Neuronal stem cell (in vitro differentiated cells): ENCODE measurements around the gene ATP6V1B1.

Source experiments
- DNase-seq: peaks from one replicate; pipeline ENCODE4 v3.0.0-alpha.2; 2013; ENCODE audit warnings: low spot score
- H2AFZ ChIP-seq: one replicate; pipeline ENCODE4 v1.6.1; 2013; ENCODE audit warnings: mild to moderate bottlenecking, low read length, inconsistent platforms
- H2AK5ac ChIP-seq: 2 replicates; pipeline ENCODE4 v1.6.1; 2013; ENCODE audit warnings: low read depth, mild to moderate bottlenecking, inconsistent platforms, low read length, moderate library complexity, mixed read lengths
- H2BK120ac ChIP-seq: 2 replicates; pipeline ENCODE4 v1.6.1; 2013; ENCODE audit warnings: low read depth, mild to moderate bottlenecking, inconsistent platforms, low read length, moderate library complexity, mixed read lengths
- H2BK12ac ChIP-seq: one replicate; pipeline ENCODE4 v1.6.1; 2013; ENCODE audit warnings: low read length, inconsistent platforms
- H2BK15ac ChIP-seq: 2 replicates; pipeline ENCODE4 v1.6.1; 2013; ENCODE audit warnings: mild to moderate bottlenecking, low read length, inconsistent platforms, mixed read lengths
- H2BK5ac ChIP-seq: one replicate; pipeline ENCODE4 v1.6.1; 2013; ENCODE audit warnings: inconsistent platforms, mild to moderate bottlenecking, low read length, moderate library complexity
- H3K14ac ChIP-seq: one replicate; pipeline ENCODE4 v1.6.1; 2013; ENCODE audit warnings: low read length, inconsistent platforms
- H3K18ac ChIP-seq: 2 replicates; pipeline ENCODE4 v1.6.1; 2013; ENCODE audit warnings: low read length, inconsistent platforms
- H3K23ac ChIP-seq: 2 replicates; pipeline ENCODE4 v1.6.1; 2013; ENCODE audit warnings: low read depth, mild to moderate bottlenecking, mixed read lengths, low read length, inconsistent platforms; ENCODE audit not compliant: poor library complexity
- H3K27ac ChIP-seq: replicated peaks from 3 replicates; pipeline ENCODE4 v1.5.1; 2013; ENCODE audit warnings: low read length, inconsistent platforms
- H3K27me3 ChIP-seq, 3 experiments: 2 replicates each; pipeline ENCODE4 v1.6.1; 2013; ENCODE audit warnings: low read length in 3 of 3, mild to moderate bottlenecking in 2 of 3, inconsistent platforms in 1 of 3, low read depth in 1 of 3, mixed read lengths in 1 of 3, moderate library complexity in 1 of 3; ENCODE audit not compliant: control insufficient read depth in 3 of 3, insufficient read depth in 3 of 3
- H3K36me3 ChIP-seq, 2 donors: replicated peaks in 1 of 2; 2 replicates each; pipeline ENCODE4 v1.6.1; 2013; ENCODE audit warnings: low read length in 2 of 2; ENCODE audit not compliant: control insufficient read depth in 2 of 2, insufficient read depth in 2 of 2
- H3K4ac ChIP-seq: 2 replicates; pipeline ENCODE4 v1.6.1; 2013; ENCODE audit warnings: inconsistent platforms, mild to moderate bottlenecking, low read length, moderate library complexity
- H3K4me1 ChIP-seq, 2 donors: 1 replicate in 1 of 2; 2 replicates in 1 of 2; pipeline ENCODE4 v1.6.1; 2013; ENCODE audit warnings: low read length in 2 of 2, low read depth in 1 of 2; ENCODE audit not compliant: control insufficient read depth in 2 of 2, insufficient read depth in 1 of 2
- H3K4me2 ChIP-seq: one replicate; pipeline ENCODE4 v1.6.1; 2013; ENCODE audit warnings: mild to moderate bottlenecking, low read length, inconsistent platforms; ENCODE audit not compliant: insufficient read depth, poor library complexity, severe bottlenecking
- H3K4me3 ChIP-seq, 2 donors: 2 replicates each; pipeline ENCODE4 v1.5.1; 2013; ENCODE audit warnings: low read length in 2 of 2, mild to moderate bottlenecking in 2 of 2, inconsistent platforms in 1 of 2, moderate library complexity in 1 of 2
- H3K79me1 ChIP-seq: one replicate; pipeline ENCODE4 v1.6.1; 2013; ENCODE audit warnings: low read depth, mild to moderate bottlenecking, inconsistent platforms, low read length, moderate library complexity
- H3K9ac ChIP-seq: one replicate; pipeline ENCODE4 v1.6.1; 2013; ENCODE audit warnings: mild to moderate bottlenecking, low read depth, low read length, inconsistent platforms; ENCODE audit not compliant: poor library complexity
- H3K9me3 ChIP-seq, 2 donors: replicated peaks in 1 of 2; 2 replicates each; pipeline versions ENCODE3 to v1.6.1; 2013; ENCODE audit warnings: low read length in 2 of 2, mild to moderate bottlenecking in 2 of 2, inconsistent platforms in 1 of 2, low read depth in 1 of 2, mixed read lengths in 1 of 2, moderate library complexity in 1 of 2; ENCODE audit not compliant: control insufficient read depth in 2 of 2, insufficient read depth in 1 of 2
- H4K8ac ChIP-seq: one replicate; pipeline ENCODE4 v1.6.1; 2013; ENCODE audit warnings: low read depth, mild to moderate bottlenecking, inconsistent platforms, low read length, moderate library complexity
- H4K91ac ChIP-seq: one replicate; pipeline ENCODE4 v1.6.1; 2013; ENCODE audit warnings: low read length, low read depth, mild to moderate bottlenecking, inconsistent platforms; ENCODE audit not compliant: poor library complexity
- WGBS, 2 donors: extraction: QIAGEN DNeasy Blood & Tissue Kit; methylation state at CpG; one replicate each; pipeline ENCODE4 v1.1.7; 2013; ENCODE audit warnings: missing lambda C conversion rate in 2 of 2, mixed read lengths in 1 of 2; ENCODE audit not compliant: insufficient read length in 2 of 2, insufficient replicate concordance in 1 of 2; ENCODE audit errors: extremely low coverage in 2 of 2; 5-methylcytosine and 5-hydroxymethylcytosine counted together

The ATP6V1B1 gene

DNA sequence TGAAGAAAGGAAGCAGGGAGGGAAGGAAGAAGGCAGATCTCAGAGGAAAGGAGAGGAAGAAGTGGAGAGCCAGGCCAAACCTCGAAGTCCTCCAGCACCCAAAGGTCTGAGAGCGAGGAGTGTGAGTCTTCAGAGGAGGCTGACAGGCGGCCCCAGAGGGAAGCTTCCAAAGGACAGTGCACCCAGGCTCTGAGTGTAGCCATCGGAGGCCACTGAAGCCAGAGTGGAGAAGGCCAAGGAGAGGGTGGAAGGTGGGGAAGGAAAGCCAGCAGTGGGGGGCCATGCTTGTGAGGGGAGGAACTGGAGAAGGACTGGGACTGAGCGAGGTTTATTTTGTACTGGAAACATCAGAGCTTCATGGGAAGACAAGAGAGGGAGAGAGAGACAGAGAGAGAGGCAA lies 6.0 kb downstream of the ATP6V1B1 start:
- no peak overlapping the region for H2AK5ac ChIP-seq
- H3K9ac ChIP-seq, result no peak overlapping the region
- no peaks in the 10 kb centered on the region for H3K79me1 ChIP-seq
- H2BK15ac ChIP-seq, result no peak overlapping the region
- H3K4me1 ChIP-seq, result peaks cover 61 to 68% of the 10 kb centered on the region in 2 donors
- H2BK120ac ChIP-seq, result no peak overlapping the region
- H3K9me3 ChIP-seq, result no peaks in the 10 kb centered on the region
- H3K4ac ChIP-seq, result no peak overlapping the region
- no peak overlapping the region for H3K23ac ChIP-seq
- H3K4me2 ChIP-seq, result no peak overlapping the region
- no peak overlapping the region for H3K18ac ChIP-seq
- H2AFZ ChIP-seq, result no peak overlapping the region
- H4K91ac ChIP-seq, result no peak overlapping the region
- H3K27me3 ChIP-seq, result peaks cover 0 to 2% (median 0%) of the 10 kb centered on the region in 3 experiments
- no peak overlapping the region for H3K27ac ChIP-seq
- H3K36me3 ChIP-seq, result no peaks in the 10 kb centered on the region
- no peak overlapping the region for H4K8ac ChIP-seq
- H3K14ac ChIP-seq, result no peak overlapping the region
- no peak overlapping the region for H2BK5ac ChIP-seq
- whole genome bisulfite sequencing, 2 donors, result no CpG with 5 or more reads among the region's 5 CpGs
- no peak overlapping the region for H2BK12ac ChIP-seq
- DNase-seq, result no peak
- H3K4me3 ChIP-seq, result no peak overlapping the region

DNA sequence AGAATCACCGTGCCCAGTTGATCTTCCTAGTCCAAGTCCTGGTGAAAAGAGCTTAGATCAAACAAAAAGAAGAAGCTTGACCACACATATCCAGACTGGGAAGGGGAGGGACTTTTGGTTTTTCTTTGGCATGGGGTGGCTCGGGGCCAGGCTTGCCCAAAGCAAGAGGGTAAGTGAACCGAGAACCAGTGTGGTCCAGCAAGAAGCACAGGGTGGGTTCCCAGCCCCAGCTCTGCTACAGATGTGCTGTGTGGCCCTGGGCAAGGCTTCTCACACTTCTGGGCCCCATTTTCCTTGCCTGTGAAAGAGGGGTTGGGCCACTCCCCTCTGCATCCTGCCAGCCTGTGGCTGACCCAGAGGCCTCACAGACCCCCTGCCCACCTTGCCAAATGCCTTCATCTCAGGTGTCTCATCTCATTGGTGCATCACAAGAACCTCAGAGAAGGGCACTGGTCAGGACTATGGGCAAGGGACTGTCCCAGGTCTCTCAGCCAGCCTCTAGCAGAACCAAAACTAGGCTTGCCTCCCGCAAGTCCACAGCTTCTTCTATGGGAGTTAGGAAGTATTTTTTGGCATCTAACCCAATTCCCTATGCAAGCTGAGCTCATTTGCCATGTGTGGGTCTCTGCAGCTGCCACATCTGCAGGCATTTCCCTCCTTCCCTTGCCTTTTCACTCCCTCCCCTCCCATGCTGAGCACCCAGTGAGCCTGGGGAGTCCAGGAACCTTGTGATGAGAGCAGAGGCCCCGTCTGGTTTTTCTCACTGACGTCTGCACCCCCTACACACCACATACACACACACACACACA lies 6.9 kb downstream of the ATP6V1B1 start:
- Histone ChIP-seq H2AFZ (peak overlapping the region; percentile 50), H3K79me1 (no peaks in the 10 kb centered on the region), H3K14ac (no peak overlapping the region), H4K8ac (no peak overlapping the region), H3K9me3 (no peaks in the 10 kb centered on the region), H3K9ac (no peak overlapping the region), H2BK5ac (peak overlapping the region; percentile 40), H2AK5ac (peak overlapping the region; percentile 78), H4K91ac (no peak overlapping the region), H2BK12ac (no peak overlapping the region), H3K4ac (no peak overlapping the region), H3K27me3 (peaks cover 0 to 7% (median 0%) of the 10 kb centered on the region in 3 experiments), H3K18ac (peak overlapping the region; percentile 68), H3K23ac (no peak overlapping the region), H3K36me3 (no peaks in the 10 kb centered on the region), H3K4me3 (no peak overlapping the region), H3K4me1 (peaks cover 57 to 65% of the 10 kb centered on the region in 2 donors), H2BK15ac (no peak overlapping the region), H3K4me2 (no peak overlapping the region), H2BK120ac (no peak overlapping the region), H3K27ac (peak overlapping the region; percentile 21)
- WGBS, 2 donors, result no CpG with 5 or more reads among the region's 6 CpGs
- no peak for DNase-seq

DNA sequence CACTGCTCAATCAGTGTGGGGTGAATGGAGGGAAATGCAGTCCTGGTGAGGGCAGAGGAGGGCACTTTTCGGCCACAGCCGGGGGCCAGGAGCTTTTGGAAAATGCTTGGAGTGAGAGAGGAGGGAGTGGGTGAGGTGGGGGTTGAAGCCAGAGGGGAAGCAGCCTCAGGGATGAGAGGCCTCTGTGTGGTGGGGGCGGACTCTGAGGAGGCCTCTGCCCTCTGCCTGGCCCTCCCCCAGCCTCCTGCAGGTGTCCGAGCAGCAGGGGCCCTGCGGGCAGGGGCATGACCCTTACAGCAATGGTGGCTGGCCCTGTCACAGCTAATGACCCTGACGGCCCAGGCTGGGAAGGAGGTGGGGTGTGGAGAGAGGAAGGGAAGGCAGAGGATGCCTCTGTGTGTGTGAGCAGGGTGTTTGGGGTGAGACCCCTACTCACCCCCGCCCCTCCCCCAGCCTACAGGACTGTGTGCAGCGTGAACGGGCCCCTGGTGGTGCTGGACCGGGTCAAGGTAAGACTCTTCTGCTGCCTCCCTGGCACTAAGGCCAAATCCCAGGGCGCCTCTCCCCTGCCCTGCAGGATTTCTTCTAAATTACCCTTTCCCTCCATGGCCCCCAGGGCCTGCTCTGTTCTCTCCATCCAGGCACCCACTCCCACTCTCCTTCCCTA lies 7.6 kb downstream of the ATP6V1B1 start:
- H3K9me3 ChIP-seq, result no peaks in the 10 kb centered on the region
- H2BK120ac ChIP-seq, result no peak overlapping the region
- no peak overlapping the region for H3K4me2 ChIP-seq
- no peaks in the 10 kb centered on the region for H3K36me3 ChIP-seq
- no peak overlapping the region for H3K14ac ChIP-seq
- no peak overlapping the region for H4K8ac ChIP-seq
- peak overlapping the region; percentile 86 for H3K18ac ChIP-seq
- H4K91ac ChIP-seq, result no peak overlapping the region
- H3K79me1 ChIP-seq, result no peaks in the 10 kb centered on the region
- H2BK5ac ChIP-seq, result no peak overlapping the region
- peak overlapping the region; percentile 21 for H3K27ac ChIP-seq
- peak overlapping the region; percentile 38 for H2AK5ac ChIP-seq
- no CpG with 5 or more reads among the region's 11 CpGs for WGBS, 2 donors
- H2AFZ ChIP-seq, result peak overlapping the region; percentile 50
- no peak overlapping the region for H3K9ac ChIP-seq
- no peak overlapping the region for H3K4me3 ChIP-seq
- no peak overlapping the region for H2BK12ac ChIP-seq
- no peak overlapping the region for H3K4ac ChIP-seq
- peaks cover 51 to 66% of the 10 kb centered on the region in 2 donors for H3K4me1 ChIP-seq
- no peak overlapping the region for H2BK15ac ChIP-seq
- no peak overlapping the region for H3K23ac ChIP-seq
- peaks cover 0 to 15% (median 0%) of the 10 kb centered on the region in 3 experiments for H3K27me3 ChIP-seq
- DNase-seq, result no peak

DNA sequence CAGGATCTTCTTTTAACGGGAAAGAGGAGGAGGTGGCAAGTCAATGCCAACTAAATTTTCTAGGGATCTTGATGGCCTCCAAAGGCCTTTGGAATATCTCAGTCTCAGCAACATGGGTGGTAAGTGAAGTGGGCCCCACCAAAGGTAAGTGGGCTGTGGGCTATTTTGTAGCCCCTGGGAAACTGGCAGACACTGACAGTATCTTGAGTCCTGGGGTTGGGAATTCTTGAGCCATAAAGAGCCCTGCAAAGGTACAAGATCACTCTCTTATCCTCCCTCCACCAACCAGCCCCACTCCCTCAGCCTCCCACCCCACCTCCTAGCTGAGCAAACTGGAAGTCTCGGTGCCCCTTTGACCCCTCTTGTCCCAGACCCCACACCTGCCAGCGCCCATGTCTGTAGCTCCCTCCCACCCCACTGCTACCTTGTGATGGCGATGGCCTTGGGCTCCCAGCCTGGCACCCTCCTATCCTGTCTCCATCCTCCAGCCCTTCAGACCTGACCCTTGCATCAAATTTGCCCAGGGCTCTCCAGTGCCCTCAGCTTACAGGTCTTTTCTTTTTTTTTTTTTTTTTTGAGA lies 8.5 kb downstream of the ATP6V1B1 start:
- Histone ChIP-seq H3K14ac (no peak overlapping the region), H4K8ac (no peak overlapping the region), H2BK5ac (no peak overlapping the region), H3K9me3 (no peaks in the 10 kb centered on the region), H2BK12ac (no peak overlapping the region), H3K4me2 (no peak overlapping the region), H3K4ac (no peak overlapping the region), H3K27ac (no peak overlapping the region), H4K91ac (no peak overlapping the region), H3K27me3 (peaks cover 0 to 20% (median 0%) of the 10 kb centered on the region in 3 experiments), H3K4me1 (peaks cover 47 to 58% of the 10 kb centered on the region in 2 donors), H2AK5ac (peak overlapping the region; percentile 38), H3K23ac (no peak overlapping the region), H3K4me3 (no peak overlapping the region), H3K36me3 (no peaks in the 10 kb centered on the region), H3K9ac (no peak overlapping the region), H3K18ac (peak overlapping the region; percentile 1), H3K79me1 (no peaks in the 10 kb centered on the region), H2BK120ac (no peak overlapping the region), H2BK15ac (no peak overlapping the region), H2AFZ (no peak overlapping the region)
- WGBS, 2 donors, result no CpG with 5 or more reads among the region's 4 CpGs
- no peak for DNase-seq
